Omental fat pad (tissue), 4 donors: ENCODE data around the gene TRAPPC3L. TPM values are rescaled to one million over a fixed set of nuclear protein-coding genes. Genes with fewer than 3 reads are reported as not detected.

ENCODE experiments used
- ATAC-seq: fragments of 150-250 bp; one replicate; pipeline ENCODE4 v1.9.1; 2016; ENCODE audit warnings: mild to moderate bottlenecking, moderate library complexity; ENCODE audit not compliant: low FRiP score
- DNase-seq: peaks from one replicate; pipeline ENCODE4 v3.0.0-alpha.2; 2019; ENCODE audit warnings: low spot score
- CTCF ChIP-seq, 3 donors: fragments of 450-650 bp; IDR thresholded peaks; one replicate each; pipeline ENCODE4 v1.5.1; 2016 to 2017; ENCODE audit warnings: antibody characterized with exemption in 3 of 3, mild to moderate bottlenecking in 3 of 3, moderate library complexity in 2 of 3
- total RNA-seq, 4 donors: library from RNA; depleted of rRNA; stranded (reverse); fragments of >200 nt; gene quantifications; one replicate each; pipeline ENCODE4 v1.1.0, GENCODE V29; 2016

Gene TRAPPC3L
- total RNA-seq, 4 donors from 2014 or later = 0.63 TPM; not detected in 3

DNA sequence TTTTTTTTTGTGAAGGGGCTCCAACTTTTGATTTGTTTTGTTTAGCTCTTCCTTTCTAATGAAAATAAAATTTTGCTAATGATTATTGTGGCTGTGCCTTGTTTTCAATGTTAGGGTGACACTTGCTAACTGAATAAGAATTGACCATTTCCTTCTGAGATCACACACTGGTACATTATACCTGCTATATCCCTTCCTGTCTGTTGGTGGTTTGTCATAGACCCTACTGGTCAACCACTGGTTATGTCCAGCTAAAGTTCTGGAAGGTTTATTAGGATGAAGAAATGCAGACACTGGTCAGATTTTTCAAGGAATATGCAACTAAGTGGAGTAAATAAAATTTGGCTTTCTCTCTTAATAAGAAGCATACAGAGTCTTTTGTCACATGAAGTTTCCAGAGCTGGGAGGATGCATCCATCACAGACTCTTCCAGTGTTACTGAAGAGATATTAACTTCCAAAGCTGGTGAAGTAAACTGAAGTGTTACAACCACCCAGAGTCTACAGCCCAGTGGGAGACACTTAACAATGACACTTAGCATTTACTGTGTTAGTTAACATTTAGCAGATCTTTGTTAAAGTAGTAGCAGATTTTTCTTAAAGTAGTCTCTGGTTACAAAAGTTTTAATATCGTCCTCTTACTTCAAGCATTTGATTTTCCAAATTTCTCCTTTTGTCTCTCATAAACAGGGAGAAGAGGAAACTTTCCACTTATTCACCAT lies 53.7 kb downstream of the TRAPPC3L start:
- TF ChIP-seq CTCF (IDR thresholded peaks at IDR 0.05) = no peak
- ATAC-seq (no peak), DNase-seq (no peak)

DNA sequence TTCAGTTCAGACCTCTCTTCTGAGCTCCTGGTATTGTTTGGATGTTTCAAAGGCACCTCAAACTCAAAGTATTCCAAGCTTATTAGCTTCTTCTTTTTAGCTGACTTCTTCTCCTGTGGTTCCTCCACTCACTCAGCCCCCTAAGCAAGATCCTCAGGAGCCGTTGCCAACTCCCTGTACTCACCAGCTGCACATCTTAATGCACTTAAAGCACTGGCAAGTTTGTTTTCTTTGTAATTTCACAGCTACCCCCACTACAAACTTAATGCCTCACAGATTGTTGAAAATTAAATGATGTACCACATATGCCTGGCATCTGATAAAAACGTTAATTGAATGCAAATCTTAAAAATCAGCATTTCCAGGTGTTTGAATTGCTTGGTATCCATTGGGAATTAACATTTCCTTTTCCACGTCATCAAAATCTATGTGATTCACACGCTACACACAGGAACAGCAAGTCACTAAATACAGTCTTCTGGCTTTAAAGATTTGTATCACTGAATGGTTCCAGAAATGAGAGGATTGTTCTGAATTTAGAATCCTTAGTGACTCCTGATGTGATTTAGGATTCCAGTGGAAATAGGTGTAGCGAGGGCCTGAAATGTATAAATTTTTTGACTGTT lies 59.8 kb downstream of the TRAPPC3L start:
- no peak for ATAC-seq
- no peak for TF ChIP-seq CTCF (IDR thresholded peaks at IDR 0.05)
- DNase-seq = no peak

GRCh38 chr6:116483616-116484015 lies 61.9 kb downstream of the TRAPPC3L start:
- ATAC-seq (no peak), DNase-seq (no peak)
- no peak for TF ChIP-seq CTCF (IDR thresholded peaks at IDR 0.05)

GRCh38 chr6:116482780-116483179 lies 62.7 kb downstream of the TRAPPC3L start:
- no peak for TF ChIP-seq CTCF (IDR thresholded peaks at IDR 0.05)
- no peak for DNase-seq
- ATAC-seq = no peak

DNA sequence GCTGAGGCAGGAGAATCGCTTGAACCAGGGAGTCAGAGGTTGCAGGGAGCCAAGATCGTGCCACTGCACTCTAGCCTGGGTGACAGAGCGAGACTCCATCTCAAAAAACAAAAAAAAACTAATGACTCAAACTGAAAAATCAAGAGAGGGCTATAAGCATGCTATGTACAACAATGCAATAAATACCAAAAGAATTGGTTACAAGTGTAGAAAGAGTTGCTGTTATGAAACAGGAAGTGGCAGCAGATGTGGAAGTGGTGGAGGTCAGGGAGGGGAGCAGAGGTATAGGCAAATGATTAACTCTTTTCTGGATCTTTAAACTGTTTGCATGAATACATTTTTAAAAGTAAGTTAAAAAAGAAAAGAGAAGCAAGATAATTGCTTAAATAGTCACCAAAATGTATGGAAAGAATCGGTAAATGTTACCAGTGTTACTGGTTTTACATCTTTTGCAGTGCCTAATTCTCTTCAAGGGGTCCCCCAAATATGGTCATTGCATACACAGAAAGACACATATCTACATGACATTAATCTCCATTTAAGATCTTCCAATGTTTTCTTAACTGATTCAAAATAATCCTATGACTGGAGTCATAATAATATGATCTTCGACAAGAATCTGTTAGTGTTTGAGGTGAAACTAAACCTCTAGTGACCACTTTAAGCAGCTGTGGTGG lies 69.3 kb downstream of the TRAPPC3L start:
- ATAC-seq = no peak
- TF ChIP-seq CTCF (IDR thresholded peaks at IDR 0.05) = no peak
- no peak for DNase-seq

DNA sequence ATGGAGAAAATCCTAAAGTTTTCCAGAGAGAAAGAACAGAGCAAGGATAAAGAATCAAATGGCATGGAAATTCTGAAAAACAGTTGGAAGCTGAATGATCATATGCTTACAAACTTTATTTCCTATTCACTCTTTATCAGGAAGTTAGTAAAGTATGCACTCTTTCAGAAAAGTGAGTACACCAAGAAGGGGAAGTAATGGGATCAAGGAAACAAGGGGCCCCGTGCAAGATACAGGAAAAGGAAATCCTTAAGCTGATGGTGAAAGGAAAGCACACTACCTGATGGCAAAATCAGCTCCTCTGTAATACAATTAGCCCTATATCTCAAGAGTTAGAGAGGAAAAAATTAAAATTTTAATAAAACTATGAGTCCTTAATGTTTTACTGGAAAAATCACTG lies 70.3 kb downstream of the TRAPPC3L start:
- TF ChIP-seq CTCF (IDR thresholded peaks at IDR 0.05) = no peak
- no peak for ATAC-seq
- DNase-seq = no peak
